ENCODE measurements around the gene ESX1. TPM values are rescaled to one million over a fixed set of nuclear protein-coding genes. Genes with fewer than 3 reads are reported as not detected.

The ESX1 gene
- not detected in 2 replicates for total RNA-seq

DNA sequence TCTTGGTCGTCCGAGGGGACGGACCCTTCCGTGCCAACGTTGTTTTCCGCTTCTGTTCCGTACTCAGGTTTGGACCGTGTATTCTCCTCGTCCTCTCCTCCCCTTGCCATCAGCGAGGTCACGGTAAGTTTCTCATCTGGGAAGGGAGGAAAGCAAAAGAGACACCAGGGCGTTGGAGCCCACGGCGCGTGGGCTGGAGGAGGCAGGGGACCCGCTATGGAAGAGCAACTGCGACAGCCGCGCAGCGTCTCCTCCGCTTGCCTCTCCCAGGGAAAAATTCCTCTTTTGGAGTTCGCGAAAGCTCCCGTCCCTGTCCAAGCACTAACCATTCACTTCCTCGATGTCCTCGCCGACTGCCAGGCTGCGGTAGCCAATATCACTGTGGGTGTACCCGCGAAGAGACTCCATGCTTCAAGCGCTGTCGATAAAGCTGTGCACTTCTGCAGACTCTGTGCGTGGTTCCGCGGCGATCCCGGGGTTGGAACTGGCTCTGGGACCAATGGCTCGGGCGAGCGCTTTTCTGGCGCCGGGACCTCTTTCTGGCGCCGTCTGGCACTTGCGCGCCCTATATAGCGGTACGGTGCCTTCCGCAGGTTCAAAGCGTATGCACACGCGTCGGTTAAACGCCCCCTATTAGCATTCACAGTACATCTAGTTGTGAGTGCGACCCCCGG, at the start of gene ESX1:
ESX1 (minus strand) TSS at position 492 of the 674 bp plus-strand sequence; CDS start at position 408, 84 bp downstream.

Other genes starting within 250 kb of the ESX1 start
- not detected in 2 replicates for gene H2BW1, start 241.2 kb downstream of the ESX1 start, total RNA-seq
- gene H2BW2, start 215.0 kb downstream of the ESX1 start, total RNA-seq, result not detected in 2 replicates
- gene TMSB15C, start 178.7 kb downstream of the ESX1 start, total RNA-seq, result 1.9 and 2.9 TPM in 2 replicates
- 0.12 and 0.16 TPM in 2 replicates for gene ZCCHC18, start 142.4 kb downstream of the ESX1 start, total RNA-seq
- 6.7 and 9.6 TPM in 2 replicates for gene SLC25A53, start 97.9 kb downstream of the ESX1 start, total RNA-seq
- gene FAM199X, start 88.5 kb downstream of the ESX1 start, total RNA-seq, result 17.1 and 19.8 TPM in 2 replicates